EL (cell line): Measurements from ENCODE around the gene TARBP2.

Source experiments
- DNase-seq: peaks from one replicate; pipeline ENCODE4 v3.0.0-alpha.2; 2016

The TARBP2 gene

DNA sequence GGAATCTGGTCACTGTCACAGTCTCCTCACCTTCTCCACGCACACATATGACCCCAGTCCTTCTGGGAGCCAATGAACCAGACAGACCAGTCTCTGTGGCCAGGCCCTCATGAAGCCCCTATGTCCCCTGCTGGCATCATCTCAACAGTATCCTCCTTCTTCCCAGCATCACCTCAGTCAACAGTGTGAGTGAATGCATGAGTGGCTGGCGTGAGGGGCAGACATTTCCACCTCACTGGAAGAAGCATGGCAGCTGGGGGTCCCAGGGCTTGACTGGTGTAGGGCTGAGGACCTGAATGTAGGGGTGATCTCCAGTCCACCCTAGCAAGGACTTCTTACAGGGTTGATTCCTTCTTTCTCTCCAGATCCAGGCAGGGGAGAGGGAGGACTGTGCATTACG, 3.6 kb upstream of the TARBP2 start:
- DNase-seq = no peak

DNA sequence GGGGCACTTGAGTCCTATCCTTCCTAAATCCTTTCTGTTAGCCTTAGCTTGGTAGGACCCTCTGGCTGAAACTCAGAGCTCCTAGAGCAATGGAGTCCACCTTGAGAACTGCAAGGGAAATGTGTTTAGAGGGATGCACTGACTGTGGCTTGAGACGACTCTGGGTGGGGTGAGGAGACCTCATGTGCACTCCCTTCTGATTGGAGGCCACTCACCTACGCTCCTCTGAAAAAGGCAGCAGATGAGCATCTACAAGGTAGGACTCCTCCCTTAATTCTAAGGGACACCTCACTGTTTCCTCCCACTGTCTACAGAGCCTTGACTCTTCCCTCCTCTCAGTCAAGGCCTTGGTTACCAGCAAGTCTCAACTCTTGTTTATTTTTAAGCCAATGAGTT, 2.9 kb upstream of the TARBP2 start:
- DNase-seq = no peak

DNA sequence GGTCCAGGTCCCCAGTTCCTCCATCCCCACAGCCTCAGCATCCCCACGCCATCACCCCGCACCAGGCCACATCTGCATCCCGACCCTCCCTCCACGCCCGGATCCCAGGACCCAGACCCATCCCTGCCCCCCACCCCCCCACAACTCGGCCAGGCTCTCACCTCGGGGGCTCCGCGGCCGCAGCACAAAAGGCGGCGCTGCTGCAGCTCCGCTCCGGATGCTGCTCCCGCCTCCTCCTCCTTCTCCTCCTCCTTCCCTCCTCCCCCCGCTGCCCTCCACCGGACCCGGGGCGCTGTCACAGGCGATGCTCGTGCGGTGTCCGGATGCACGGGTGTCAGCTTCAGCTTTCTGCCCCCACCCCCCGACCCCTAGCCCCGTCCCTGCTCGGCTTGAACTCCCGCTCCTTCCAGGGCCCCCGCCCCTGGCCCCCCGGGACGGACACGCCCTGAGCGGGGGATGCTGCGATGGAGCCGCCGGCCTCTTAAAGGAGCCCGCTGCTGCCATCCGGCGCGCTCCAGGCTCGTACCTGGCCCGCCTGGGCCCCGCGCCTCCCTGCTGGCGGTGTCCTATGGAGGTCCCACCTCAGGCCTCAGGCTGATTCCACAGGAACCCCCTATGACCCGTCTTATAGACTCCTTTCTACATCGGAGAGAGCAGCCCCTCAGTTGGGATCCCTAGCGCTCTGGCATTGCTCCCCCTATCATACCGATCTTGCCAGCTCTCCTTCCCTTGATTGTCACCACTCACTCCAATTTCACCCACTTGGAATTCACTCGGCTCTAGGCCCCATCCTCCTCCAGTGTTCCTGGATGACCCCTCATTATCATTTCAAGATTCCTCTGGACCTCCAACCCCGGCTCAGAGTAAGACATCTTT, 1.6 kb upstream of the TARBP2 start, which contains the start of gene MAP3K12:
Gene MAP3K12 (minus strand): TSS at position 193 of the 876 bp plus-strand sequence. CDS start 12,067 bp downstream, outside the sequence.
- DNase-seq = peak; percentile 75

DNA sequence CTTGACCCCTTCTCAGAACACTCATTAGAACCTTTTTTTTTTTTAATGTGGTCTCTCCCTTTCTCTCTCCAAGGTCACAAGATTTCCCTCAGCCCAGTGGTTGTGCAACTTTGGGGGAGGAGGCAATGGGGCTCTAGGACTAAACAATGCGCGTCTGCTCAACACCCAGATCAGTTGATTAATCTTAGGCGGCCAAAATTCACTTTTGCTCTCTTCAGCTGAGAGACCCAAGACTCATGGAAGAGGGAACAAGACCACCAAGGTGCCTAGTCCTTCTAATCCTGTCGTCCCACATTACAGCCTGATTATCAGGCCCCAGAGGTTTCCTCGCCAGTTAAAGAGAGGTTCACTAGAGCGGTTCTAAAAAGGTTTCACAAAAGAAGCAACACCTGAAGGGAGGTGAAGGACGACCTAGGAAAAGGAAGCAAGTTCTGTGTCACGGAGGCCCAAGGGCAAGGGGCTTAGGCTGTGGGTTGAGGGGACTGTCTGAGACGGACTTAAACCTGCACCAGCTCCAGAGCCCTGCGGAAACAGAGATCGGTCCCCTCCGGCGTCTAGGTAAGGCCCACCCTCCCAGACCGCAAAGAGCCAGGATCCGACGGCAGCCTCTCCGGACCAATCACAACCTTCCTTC, 824 bp upstream of the TARBP2 start:
- DNase-seq = peak; percentile 63

DNA sequence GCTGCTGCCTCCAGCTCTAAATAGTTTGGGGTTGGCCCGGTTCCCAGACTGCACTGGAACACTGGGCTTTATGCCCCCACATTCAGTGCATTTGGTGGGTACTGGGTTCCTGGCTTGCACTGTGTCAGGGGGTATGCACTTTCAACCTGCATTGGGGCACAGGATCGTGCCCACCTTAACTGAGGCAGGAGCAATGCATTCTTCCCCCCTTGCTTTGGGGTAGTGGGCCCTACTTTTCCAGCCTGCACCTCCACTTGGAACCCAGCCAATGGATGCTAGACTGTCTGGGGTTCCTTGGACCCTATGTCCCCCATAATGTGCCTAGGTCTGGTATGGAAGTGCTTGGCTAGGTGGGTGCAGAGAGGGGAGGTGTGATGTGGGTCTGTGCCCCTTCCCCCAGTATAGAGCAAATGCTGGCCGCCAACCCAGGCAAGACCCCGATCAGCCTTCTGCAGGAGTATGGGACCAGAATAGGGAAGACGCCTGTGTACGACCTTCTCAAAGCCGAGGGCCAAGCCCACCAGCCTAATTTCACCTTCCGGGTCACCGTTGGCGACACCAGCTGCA, 615 bp downstream of the TARBP2 start:
- no peak for DNase-seq

DNA sequence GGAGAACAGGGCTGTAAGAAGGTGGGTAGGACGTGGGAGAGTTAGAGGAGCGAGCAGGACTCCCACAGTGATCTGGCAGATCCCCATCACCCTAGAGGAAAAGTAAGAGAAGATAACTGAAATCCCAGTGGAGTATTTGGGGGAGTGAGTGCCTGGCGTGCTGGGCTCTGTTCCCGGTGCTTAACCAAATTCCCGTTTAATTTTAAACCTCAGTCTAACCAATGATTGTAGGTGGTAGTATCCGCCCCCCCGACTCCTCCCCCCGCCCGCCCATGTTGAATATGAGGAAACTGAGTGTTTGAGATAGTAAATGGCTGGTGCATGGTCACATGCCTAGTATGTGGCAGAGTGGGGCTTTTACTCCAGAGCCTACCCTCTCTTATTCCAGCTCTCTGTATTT, 1.2 kb downstream of the TARBP2 start:
- no peak for DNase-seq

DNA sequence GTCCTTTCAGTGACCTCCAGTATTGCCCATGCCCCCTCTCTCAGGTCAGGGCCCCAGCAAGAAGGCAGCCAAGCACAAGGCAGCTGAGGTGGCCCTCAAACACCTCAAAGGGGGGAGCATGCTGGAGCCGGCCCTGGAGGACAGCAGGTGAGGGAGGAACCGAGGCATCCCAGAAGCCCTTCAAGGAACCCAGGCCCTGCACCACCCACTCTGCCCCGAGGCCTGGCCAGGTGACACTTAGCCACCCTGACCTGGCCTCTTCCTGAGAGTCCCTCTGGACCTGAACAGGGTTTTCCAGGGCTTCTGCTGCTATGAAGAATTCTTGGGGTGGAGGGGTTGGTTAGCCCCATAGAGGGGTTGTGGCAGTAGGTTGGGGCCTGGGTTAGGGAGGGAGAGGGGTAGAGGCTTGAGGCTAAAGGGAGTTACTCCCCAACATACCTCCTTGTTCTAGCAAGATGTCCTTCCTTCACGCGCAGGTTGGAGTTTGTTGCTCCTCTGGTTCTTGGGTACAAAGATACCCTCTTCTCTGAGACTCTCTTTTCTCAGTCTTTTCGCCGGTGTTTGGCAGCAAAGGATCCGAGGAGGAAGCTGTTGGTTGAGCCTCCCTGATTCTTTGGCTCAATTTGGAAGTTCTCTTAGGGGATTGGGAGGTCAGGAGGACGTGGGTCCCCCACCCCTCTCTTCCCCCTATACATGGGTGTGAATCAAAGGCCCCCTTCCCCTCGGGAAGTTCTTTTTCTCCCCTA, 2.1 kb downstream of the TARBP2 start:
- no peak for DNase-seq

DNA sequence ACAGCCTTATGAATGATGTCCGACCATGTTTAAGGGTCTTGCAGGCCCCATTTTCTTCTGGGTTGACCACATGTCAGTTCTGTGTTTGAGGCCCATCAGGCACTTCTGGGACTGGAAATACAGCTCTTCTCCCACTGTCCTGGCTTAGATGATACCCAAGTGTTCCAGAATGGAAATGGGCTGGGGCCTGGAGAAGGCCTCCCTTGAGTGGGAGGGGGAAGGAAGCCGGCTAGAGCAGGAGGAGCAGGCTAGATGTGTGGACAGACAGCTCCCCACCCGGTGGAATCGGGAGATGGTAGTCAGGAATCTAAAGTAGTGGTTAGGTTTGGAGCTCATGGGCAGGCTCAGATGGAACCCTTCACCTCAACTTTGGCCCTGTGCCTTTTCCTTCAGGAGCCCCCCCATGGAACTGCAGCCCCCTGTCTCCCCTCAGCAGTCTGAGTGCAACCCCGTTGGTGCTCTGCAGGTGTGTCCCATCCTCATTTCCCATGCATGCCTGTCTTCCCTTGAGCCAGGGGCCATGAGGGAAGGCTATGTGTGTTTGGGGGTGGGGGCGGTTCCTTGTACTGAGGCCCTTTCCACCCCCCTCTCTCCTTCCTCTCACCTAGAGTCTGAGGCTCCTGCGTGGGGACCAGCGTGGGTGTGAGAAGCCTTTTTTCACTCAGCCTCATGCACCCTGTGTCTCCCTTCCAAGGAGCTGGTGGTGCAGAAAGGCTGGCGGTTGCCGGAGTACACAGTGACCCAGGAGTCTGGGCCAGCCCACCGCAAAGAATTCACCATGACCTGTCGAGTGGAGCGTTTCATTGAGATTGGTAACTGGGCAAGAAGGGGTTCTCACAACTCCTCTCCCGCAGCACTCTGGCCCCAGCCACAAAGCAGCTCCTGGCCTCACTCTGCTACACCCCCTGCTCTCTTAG, 3.2 kb downstream of the TARBP2 start:
- no peak for DNase-seq

DNA sequence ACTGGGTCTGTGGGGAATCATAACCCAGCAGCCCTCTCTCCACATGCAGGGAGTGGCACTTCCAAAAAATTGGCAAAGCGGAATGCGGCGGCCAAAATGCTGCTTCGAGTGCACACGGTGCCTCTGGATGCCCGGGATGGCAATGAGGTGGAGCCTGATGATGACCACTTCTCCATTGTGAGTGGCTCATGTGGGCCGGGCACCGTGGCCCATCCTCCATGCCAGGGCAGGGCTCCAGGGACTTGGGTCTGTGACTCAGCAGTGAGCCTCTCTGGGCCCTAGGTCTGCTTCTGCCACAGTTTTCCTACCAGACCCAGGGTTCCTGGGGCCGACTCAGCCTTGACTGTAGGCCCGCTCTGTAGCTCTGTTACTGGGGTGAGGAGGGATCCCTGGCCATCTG, 4.0 kb downstream of the TARBP2 start:
- DNase-seq = peak; percentile 62

DNA sequence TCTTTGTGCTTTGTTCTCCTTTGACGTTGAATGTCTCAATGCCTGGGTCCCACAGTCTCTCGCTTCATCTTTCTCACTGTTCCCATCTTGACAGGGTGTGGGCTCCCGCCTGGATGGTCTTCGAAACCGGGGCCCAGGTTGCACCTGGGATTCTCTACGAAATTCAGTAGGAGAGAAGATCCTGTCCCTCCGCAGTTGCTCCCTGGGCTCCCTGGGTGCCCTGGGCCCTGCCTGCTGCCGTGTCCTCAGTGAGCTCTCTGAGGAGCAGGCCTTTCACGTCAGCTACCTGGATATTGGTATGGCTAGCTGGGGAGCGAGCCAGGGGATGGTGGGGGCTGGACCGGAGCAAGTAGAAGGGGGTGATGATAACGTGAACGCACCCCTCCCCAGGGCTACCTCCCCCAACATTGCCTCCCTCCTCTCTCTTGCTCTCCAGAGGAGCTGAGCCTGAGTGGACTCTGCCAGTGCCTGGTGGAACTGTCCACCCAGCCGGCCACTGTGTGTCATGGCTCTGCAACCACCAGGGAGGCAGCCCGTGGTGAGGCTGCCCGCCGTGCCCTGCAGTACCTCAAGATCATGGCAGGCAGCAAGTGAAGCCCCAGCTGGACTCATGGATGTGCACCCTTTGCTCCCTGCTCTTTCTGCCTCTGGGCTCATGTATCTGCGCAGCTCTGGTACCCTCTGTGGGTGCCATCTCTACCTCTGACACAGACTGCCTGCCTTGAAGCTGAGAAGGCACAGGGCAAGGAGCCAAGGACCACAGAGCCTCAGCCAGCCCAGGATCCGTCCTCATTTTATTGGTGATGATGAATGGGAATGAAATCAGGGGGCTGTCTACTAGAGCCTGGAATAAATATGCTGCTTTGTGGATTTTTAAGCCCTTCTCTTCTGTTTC, 4.7 kb downstream of the TARBP2 start:
- peak; percentile 68 for DNase-seq

DNA sequence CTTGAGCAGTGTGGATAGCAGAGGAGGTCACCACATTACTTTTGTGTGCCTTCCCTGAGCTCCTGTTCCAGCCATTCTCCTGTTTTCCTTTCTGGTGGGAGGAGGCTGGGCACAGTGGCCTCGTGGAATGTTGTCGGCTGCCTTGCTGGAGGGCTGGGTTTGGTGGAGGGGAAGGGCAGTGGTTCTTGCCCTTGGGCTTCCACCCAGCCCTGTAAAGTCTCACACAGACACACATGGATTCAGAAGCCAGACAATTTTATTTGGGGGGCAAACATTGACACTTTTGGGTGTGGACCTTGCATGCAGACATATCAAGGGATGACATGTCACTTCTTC, 5.3 kb downstream of the TARBP2 start:
- no peak for DNase-seq

DNA sequence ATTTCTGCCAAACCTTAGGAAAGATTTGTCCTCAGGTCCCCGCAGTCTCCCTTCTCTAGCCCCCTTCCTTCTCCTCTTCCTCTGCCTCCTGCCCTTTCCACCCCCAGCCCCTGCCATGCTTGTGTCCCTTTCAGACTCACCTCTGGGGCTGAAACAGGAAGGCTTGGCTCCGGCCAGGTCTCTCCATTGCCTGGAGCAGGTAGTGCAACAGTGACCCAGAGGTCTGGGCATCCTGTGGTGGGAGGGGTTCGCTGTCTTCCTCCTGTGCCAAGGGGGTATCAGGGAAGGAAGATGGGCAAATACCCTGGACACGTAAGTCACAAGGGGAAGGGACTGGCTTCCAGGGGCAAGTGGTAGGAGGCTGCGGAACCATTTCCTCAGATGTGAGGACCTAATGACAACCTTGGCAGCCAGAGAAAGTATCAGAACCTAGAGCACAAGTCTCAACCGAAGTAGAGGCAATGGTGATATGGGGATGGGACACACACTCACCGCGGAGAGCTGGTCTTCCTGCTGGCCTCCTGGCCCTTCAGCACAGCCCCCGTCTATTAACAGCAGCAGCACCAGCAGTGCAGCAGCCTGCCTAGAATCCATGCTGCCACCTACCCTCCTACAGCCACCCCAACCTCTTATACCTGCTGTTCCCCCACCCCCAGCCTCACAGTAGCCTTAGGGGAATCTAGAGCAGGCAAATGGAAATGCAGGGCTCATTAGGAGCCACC, 6.0 kb downstream of the TARBP2 start, which contains the start of gene NPFF:
Gene NPFF (minus strand): TSS at position 604 of the 722 bp plus-strand sequence. CDS start 10 bp downstream, at position 594.
- no peak for DNase-seq

DNA sequence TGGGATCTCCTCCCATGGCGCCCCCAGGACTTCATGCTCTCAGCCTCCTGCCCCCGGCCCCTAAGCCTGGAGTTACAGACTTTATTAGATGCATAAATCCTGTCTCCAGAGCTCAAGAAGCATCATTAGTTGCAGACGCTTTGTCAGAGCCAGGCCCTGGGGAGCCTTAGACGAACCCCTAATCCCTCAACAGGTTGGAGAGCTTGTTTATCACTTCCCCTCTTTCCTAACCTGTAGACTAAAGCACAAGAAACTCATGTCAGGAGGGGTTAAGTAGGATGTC, 6.5 kb downstream of the TARBP2 start:
- no peak for DNase-seq

DNA sequence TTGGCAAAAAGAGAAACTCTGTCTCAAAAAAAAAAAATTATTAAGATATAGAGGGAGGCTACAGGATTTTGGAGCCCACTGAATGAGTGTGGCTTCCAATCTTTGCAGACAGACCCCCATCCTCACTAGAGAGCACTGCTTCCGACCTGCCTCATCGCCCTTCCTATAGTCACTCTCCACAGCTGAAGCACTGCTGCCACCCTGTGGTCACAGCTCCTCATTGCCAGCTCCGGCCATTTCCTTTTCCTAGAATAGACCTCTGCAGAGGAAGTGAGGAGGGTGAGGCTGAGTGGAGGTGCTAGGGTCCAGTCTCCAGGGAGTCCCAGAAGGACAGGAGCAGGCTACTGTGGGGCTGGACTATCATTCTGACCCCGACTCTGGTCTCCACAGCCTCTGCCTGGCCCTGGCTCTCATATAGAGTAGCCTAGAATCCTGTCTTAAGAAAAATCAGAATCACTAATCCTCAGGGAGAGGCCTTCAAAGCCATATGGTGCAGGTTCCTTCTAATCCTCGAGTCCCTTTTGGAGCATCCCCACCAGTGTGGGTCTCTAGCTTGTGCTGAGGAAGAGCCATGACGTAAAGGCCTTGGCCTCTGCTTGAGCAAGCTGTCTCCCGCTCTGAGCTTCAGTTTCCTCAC, 7.6 kb downstream of the TARBP2 start:
- peak; percentile 79 for DNase-seq

DNA sequence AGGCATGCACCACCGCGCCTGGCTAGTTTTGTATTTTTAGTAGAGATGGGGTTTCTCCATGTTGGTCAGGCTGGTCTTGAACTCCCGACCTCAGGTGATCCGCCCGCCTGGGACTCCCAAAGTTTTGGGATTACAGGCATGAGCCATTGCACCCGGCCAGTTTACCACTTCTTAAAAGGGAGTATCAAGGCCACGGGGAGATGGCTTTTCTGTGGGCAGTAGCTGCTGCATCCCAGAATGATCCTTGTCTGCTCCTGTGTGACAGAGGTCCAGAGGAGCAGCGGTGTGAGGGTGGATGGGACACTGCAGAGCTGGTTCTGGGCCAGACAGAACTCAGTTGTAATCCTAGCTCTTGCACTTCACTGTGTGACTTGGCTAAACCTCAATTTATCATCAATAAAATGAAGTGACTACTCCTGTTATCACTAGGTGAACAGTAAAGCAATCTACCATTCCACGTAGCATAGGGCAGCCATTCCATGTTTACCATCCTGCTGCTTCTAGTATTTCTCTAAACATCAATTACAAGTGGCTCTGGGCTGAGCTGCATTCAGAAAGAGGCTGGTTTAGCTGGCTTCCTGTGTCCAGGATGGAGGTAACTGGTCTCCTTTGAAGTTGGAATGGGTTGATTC, 9.2 kb downstream of the TARBP2 start:
- no peak for DNase-seq

DNA sequence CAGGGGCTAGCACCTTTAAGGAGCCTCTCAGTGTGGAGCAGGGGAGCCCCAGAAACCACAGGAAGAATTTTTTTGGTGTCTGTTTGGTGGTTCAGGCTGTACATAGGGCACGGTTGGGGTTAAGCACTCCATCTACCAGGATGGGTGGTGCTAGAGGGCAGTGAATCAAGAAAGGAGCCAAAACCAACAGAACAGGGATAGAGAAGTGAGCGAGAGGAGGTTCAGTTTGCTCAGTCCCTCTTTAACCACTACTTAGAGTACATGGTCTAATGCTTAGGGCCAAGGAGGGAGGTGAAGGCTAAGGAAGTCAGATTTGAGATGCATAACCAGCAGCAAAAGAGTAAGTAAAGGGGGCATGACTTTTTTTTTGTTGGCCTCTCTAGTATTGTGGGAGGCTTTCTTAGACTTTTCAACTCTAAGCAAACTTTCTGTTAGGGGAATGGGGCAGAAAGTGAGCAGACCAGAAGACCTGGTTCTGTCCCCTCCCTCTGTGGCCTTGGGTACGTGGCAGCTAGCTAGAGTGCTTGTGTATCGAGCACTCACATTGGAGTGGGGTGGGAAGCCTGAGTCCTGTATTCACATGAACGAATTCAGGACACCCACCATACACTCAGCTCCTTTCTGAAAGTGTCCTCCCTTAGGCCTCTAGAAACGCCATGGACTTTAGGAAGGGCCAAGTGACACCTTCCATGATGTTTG, 12.8 kb downstream of the TARBP2 start:
- no peak for DNase-seq

DNA sequence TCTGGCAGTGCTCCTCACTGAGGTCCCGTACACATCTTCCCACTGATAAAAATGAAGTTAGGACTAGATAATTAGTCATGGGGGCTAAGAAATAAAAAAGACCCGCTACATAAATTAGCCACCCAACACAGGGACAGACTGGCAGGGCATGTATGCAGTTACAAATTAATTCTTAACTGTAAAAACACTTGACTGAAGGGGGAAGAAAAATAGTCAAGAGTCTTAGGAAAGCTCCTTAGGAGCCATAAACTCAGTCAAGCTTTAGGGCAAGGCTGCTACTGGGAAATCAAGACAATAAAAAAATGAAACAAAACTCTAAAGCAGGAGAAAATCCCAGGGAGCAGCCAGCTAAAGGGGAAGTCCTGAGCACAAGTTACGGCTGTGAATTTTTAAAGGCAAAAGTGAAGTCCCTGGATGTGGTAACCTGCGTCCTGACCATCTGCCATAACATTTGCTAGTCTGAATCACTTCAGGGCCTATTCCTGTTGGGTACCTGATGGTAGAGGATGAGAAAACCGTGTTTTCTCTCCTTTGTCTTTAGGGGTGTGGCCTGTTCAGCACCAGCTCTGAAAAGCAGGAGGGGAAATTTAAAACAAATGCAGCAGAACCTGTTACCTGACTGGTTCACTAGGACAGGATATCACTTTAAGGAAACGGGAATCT, 13.7 kb downstream of the TARBP2 start:
- DNase-seq = no peak

DNA sequence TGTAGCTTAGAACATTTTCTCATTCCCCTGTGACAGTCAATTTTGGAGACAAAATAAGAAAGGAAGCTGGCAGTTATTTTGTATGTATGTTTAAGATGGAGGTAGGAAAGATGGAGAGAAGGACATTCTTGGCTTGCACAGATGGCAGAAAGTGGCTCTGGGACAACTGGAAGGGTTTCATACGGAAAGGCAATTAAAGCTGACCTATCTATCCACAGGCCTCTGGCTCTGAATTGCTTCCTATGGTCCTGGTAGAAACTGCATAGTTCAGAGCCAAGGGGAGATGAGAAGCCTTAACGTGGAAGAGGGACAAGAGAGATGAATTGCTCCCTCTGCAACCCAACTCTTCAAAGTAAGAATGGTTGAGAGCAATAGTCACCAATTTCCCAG, 14.2 kb downstream of the TARBP2 start:
- no peak for DNase-seq
